Trophoblast cell (in vitro differentiated cells and primary cell): ENCODE data around the gene BAZ1B.
A peak's percentile ranks its signal among the peaks of the same experiment; 100 is the strongest.
"Not testable (repeated sequence)": the region's sequence is repeated elsewhere in the genome, so short reads cannot be mapped to it uniquely, and the experiment has no call there.

Source experiments
- DNase-seq, 2 donors: peaks; one replicate each; pipeline ENCODE4 v3.0.0-alpha.2; 2016
- H2AFZ ChIP-seq: 2 replicates; pipeline ENCODE4 v1.6.1; 2013; ENCODE audit warnings: low read length, moderate library complexity, mild to moderate bottlenecking; ENCODE audit not compliant: insufficient read depth, poor library complexity
- H2AK5ac ChIP-seq: 2 replicates; pipeline ENCODE4 v1.6.1; 2013; ENCODE audit warnings: mild to moderate bottlenecking, low read length
- H2BK120ac ChIP-seq: 2 replicates; pipeline ENCODE4 v1.6.1; 2013; ENCODE audit warnings: low read length, mild to moderate bottlenecking, moderate library complexity; ENCODE audit not compliant: insufficient read depth, poor library complexity
- H2BK12ac ChIP-seq: 2 replicates; pipeline ENCODE4 v1.6.1; 2013; ENCODE audit warnings: mild to moderate bottlenecking, low read length, moderate library complexity
- H2BK5ac ChIP-seq: 2 replicates; pipeline ENCODE4 v1.6.1; 2013; ENCODE audit warnings: low read length, low read depth, moderate library complexity, mild to moderate bottlenecking; ENCODE audit not compliant: poor library complexity
- H3K14ac ChIP-seq: 2 replicates; pipeline ENCODE4 v1.6.1; 2013; ENCODE audit warnings: mild to moderate bottlenecking, low read length
- H3K18ac ChIP-seq: 2 replicates; pipeline ENCODE4 v1.6.1; 2013; ENCODE audit warnings: mild to moderate bottlenecking, low read length
- H3K23ac ChIP-seq: 2 replicates; pipeline ENCODE4 v1.6.1; 2013; ENCODE audit warnings: low read length
- H3K27ac ChIP-seq: 2 replicates; pipeline ENCODE4 v1.5.1; 2013; ENCODE audit warnings: low read depth, mild to moderate bottlenecking, inconsistent platforms, low read length, moderate library complexity
- H3K27me3 ChIP-seq: 2 replicates; pipeline ENCODE4 v1.6.1; 2013; ENCODE audit warnings: inconsistent platforms, mild to moderate bottlenecking, low read length, moderate library complexity; ENCODE audit not compliant: insufficient read depth
- H3K36me3 ChIP-seq, 2 experiments: 1 replicate in 1 of 2; 2 replicates in 1 of 2; pipeline ENCODE4 v1.6.1; 2013; ENCODE audit warnings: low read length in 2 of 2, mild to moderate bottlenecking in 2 of 2, moderate library complexity in 1 of 2; ENCODE audit not compliant: insufficient read depth in 2 of 2, control insufficient read depth in 1 of 2
- H3K4ac ChIP-seq: 2 replicates; pipeline ENCODE4 v1.6.1; 2013; ENCODE audit warnings: low read depth, mild to moderate bottlenecking, low read length, moderate library complexity
- H3K4me1 ChIP-seq, 2 experiments: 1 replicate in 1 of 2; 2 replicates in 1 of 2; pipeline ENCODE4 v1.6.1; 2013; ENCODE audit warnings: low read length in 2 of 2, mild to moderate bottlenecking in 2 of 2, moderate library complexity in 1 of 2; ENCODE audit not compliant: insufficient read depth in 2 of 2, control insufficient read depth in 1 of 2
- H3K4me2 ChIP-seq: 2 replicates; pipeline ENCODE4 v1.6.1; 2013; ENCODE audit warnings: inconsistent platforms, mild to moderate bottlenecking, low read length, moderate library complexity
- H3K4me3 ChIP-seq: 2 replicates; pipeline ENCODE4 v1.5.1; 2013; ENCODE audit warnings: mild to moderate bottlenecking, low read depth, low read length, inconsistent platforms
- H3K79me1 ChIP-seq: one replicate; pipeline ENCODE4 v1.6.1; 2013; ENCODE audit warnings: low read length
- H3K79me2 ChIP-seq: 2 replicates; pipeline ENCODE4 v1.6.1; 2013; ENCODE audit warnings: low read length, mild to moderate bottlenecking; ENCODE audit not compliant: control insufficient read depth, insufficient read depth, poor library complexity
- H3K9ac ChIP-seq: 2 replicates; pipeline ENCODE4 v1.6.1; 2013; ENCODE audit warnings: mild to moderate bottlenecking, low read length
- H3K9me3 ChIP-seq: 2 replicates; pipeline ENCODE4 v1.6.1; 2013; ENCODE audit warnings: low read depth, mild to moderate bottlenecking, control low read depth, inconsistent platforms, low read length; ENCODE audit not compliant: insufficient read depth
- H4K12ac ChIP-seq: 2 replicates; pipeline ENCODE4 v1.6.1; 2013; ENCODE audit warnings: low read depth, mild to moderate bottlenecking, low read length, moderate library complexity
- H4K8ac ChIP-seq: 2 replicates; pipeline ENCODE4 v1.6.1; 2013; ENCODE audit warnings: low read depth, mild to moderate bottlenecking, low read length, moderate library complexity
- H4K91ac ChIP-seq: one replicate; pipeline ENCODE4 v1.6.1; 2013; ENCODE audit warnings: low read depth, mild to moderate bottlenecking, low read length, moderate library complexity
- WGBS: extraction: QIAGEN DNeasy Blood & Tissue Kit; methylation state at CpG from one replicate; pipeline ENCODE4 v1.1.7; 2013; ENCODE audit warnings: missing lambda C conversion rate; ENCODE audit not compliant: insufficient read length, insufficient coverage; ENCODE audit errors: extremely low coverage; 5-methylcytosine and 5-hydroxymethylcytosine counted together

BAZ1B gene

DNA sequence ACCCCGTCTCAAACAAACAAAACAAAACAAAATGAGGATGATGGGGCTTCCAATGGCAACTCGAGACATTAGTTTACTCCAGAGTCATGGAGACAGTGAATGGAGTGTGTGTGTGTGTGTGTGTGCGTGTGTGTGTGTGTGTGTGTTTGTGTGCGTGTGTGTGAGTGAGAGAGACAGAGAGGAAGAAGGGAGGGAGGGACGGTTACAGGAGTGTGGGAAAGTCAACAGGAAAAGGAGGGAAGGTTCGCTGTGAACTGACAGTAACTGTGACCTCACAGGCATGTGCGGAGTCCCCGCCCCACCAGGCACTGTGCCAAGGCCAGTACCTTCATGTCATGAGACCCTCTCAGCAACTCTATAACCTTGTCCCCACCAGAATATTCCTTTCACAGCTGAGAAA, 102.1 kb downstream of the BAZ1B start:
- H3K79me1 ChIP-seq, H4K8ac ChIP-seq, H3K4me3 ChIP-seq, H2AFZ ChIP-seq, H2BK5ac ChIP-seq, H3K23ac ChIP-seq, H3K36me3 ChIP-seq, DNase-seq, H3K27me3 ChIP-seq, H2AK5ac ChIP-seq, H3K4me2 ChIP-seq, H3K18ac ChIP-seq, H3K4ac ChIP-seq, H2BK12ac ChIP-seq, H3K27ac ChIP-seq, H3K79me2 ChIP-seq, H3K9me3 ChIP-seq, H2BK120ac ChIP-seq, H3K9ac ChIP-seq, H3K14ac ChIP-seq, H3K4me1 ChIP-seq, H4K91ac ChIP-seq: not testable (repeated sequence)
- WGBS: no CpG with 5 or more reads among the region's 8 CpGs
- H4K12ac ChIP-seq: peak overlapping the region; percentile 36

- H3K14ac ChIP-seq: no peak overlapping the region
- H3K27ac ChIP-seq: no peak overlapping the region
- no peak overlapping the region for H4K12ac ChIP-seq
- H3K36me3 ChIP-seq: no peaks in the 10 kb centered on the region
- no peak overlapping the region for H2BK120ac ChIP-seq
- no peak overlapping the region for H3K4ac ChIP-seq
- H3K9ac ChIP-seq: no peak overlapping the region
- H3K4me3 ChIP-seq: no peak overlapping the region
- no peaks in the 10 kb centered on the region for H3K9me3 ChIP-seq
- H4K8ac ChIP-seq: no peak overlapping the region
- H2AFZ ChIP-seq: no peak overlapping the region
- H3K79me2 ChIP-seq: no peaks in the 10 kb centered on the region
- H2AK5ac ChIP-seq: no peak overlapping the region
- no peaks in the 10 kb centered on the region for H3K79me1 ChIP-seq
- DNase-seq: no peak
- WGBS: no CpG with 5 or more reads among the region's 8 CpGs
- no peak overlapping the region for H3K23ac ChIP-seq
- no peaks in the 10 kb centered on the region for H3K27me3 ChIP-seq
- no peaks in the 10 kb centered on the region for H3K4me1 ChIP-seq
- no peak overlapping the region for H4K91ac ChIP-seq
- no peak overlapping the region for H2BK12ac ChIP-seq
- H2BK5ac ChIP-seq: no peak overlapping the region
- H3K4me2 ChIP-seq: no peak overlapping the region
- H3K18ac ChIP-seq: no peak overlapping the region
Observed at GRCh38 chr7:73418113-73418703, 103.9 kb downstream of the BAZ1B start.

DNA sequence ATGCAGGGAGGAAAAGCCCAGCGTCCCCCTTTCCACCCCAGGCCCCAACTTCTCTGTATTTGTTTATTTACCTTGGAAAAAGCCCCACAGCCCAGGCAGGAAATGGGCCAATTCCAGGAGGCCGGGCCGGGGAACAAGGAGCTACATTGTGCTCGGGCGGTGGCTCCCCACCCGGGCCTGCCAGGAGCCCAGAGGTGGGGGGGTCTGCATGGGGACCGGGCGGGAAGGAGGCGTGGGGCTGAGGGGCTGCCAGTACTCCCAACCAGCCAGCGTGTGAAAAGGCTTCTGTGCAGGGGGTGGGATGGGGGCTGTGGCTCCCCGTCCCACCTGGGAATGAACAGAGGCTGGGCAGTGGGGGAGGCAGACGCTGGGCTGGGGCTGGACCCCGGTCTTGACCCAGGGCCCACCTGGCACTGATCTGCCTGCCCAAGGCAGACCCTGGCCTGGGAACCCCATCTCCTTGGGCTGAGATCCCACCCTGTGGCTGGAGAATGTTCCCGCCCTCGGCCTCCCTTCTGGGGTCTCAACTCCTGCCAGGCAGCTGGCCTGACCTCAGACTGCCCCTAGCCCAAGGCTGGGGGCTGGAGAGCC, 111.5 kb downstream of the BAZ1B start:
- not testable (repeated sequence) for H3K27ac ChIP-seq, H3K4me2 ChIP-seq, H3K18ac ChIP-seq, H2BK5ac ChIP-seq, H2BK120ac ChIP-seq, H3K14ac ChIP-seq, H3K4me3 ChIP-seq, H4K12ac ChIP-seq, H4K8ac ChIP-seq, H4K91ac ChIP-seq, H3K23ac ChIP-seq, H3K4ac ChIP-seq, DNase-seq, H3K4me1 ChIP-seq, H3K36me3 ChIP-seq, H3K9me3 ChIP-seq, H3K79me2 ChIP-seq, H3K27me3 ChIP-seq, H3K9ac ChIP-seq, H3K79me1 ChIP-seq, H2AFZ ChIP-seq, H2AK5ac ChIP-seq, H2BK12ac ChIP-seq
- WGBS: no CpG with 5 or more reads among the region's 15 CpGs

DNA sequence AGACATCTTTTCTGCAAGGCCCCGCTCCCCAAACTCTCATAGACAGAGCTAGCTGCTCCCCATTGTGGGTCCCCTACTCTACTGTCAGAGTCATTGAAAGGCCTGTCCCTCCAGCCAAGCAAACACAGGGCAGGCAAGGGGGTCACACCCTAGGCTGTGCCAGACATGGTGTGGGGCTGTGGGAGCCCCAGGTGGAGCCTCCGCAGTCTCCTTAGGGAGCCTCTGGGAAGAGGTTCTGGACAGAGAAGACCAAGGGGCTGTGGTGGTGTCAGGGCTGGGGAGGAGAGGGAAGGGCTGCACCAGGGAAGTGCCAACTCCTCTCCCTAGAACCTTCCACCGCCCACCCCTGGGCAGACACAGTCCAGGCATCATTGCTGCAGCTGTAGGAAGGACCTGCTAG, 117.2 kb downstream of the BAZ1B start:
- not testable (repeated sequence) for H3K4me3 ChIP-seq, H2BK120ac ChIP-seq, H3K79me1 ChIP-seq, H3K4me2 ChIP-seq, H3K36me3 ChIP-seq, H3K9me3 ChIP-seq, H2AFZ ChIP-seq, H3K9ac ChIP-seq, H4K8ac ChIP-seq, DNase-seq, H2BK12ac ChIP-seq, H3K27ac ChIP-seq, H3K27me3 ChIP-seq, H3K18ac ChIP-seq, H2AK5ac ChIP-seq, H3K23ac ChIP-seq, H4K12ac ChIP-seq, H3K4ac ChIP-seq, H4K91ac ChIP-seq, H2BK5ac ChIP-seq, H3K14ac ChIP-seq, H3K79me2 ChIP-seq, H3K4me1 ChIP-seq
- WGBS: no CpG with 5 or more reads among the region's 3 CpGs
